ENCODE results near the gene CLK3. TPM values are rescaled to one million over a fixed set of nuclear protein-coding genes. Genes with fewer than 3 reads are reported as not detected.

The CLK3 gene
- total RNA-seq, 4 donors from 2014 or later = 46.8 to 105 (median 58.0) TPM

DNA sequence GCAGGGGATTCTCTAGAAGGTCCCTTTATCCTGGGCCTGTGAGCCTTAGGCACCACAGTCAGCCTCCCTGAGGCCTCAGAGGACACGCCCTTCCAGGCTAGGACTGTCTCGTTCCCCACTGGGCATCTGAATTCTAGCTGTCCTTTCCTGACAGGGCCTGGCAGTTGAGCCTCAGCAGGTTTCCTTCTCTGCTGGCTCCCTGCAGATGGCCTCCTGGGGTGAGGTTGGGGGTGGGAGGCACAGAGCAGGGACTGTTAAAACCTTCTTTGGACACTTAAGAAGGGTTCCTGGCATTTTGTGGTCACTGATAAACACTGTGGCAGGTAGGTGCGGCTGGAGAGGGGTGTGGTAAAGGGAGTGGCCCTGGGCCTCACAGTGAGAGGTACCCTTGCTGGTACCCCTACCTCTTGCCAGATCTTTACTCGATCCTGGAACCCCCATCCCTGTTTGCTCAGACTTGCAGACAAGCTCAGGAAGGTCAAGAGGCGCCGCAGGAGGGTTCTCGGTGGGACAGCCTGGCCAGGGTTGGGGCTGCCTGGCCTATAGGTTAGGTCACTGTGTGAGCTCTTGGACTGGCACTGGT, 8.5 kb downstream of the CLK3 start:
- H3K36me3 ChIP-seq = peaks cover 70 to 100% (median 92%) of the 10 kb centered on the region in 3 donors
- no peak for DNase-seq
- intact Hi-C loops (cut with DNase I) = loop anchor here (5.0 kb wide), 1 partner anchor 247 kb away; no protein-coding TSS in a partner anchor
- H3K4me3 ChIP-seq = no peak overlapping the region
- H3K4me1 ChIP-seq = peaks cover 10 to 29% (median 10%) of the 10 kb centered on the region in 3 donors
- H3K9me3 ChIP-seq = no peaks in the 10 kb centered on the region
- no peak overlapping the region for H3K27ac ChIP-seq
- TF ChIP-seq CTCF (IDR thresholded peaks at IDR 0.05) (no peak), POLR2A (IDR thresholded peaks at IDR 0.05) (no peak)
- WGBS, 2 donors = 80% methylated on average over 6 of the region's 7 CpGs; no CpG with 5 or more reads in 1 of the 2 donors
- H3K27me3 ChIP-seq = no peaks in the 10 kb centered on the region

DNA sequence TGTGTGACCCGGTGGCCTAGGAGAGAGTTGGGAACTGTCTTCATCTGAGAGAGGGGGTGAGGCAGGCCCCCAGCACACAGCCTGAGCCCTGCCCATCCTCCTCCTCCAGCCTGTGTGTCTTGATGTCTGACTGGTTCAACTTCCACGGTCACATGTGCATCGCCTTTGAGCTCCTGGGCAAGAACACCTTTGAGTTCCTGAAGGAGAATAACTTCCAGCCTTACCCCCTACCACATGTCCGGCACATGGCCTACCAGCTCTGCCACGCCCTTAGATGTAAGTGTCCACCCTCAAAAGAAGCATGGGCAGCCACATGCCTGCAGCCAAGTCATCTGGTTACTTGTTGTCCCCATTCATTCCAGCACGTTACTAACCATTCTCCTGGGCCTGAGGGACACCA, 10.1 kb downstream of the CLK3 start:
- WGBS, 2 donors = 67 to 78% methylated on average over 1 to 6 of the region's 6 CpGs
- H3K36me3 ChIP-seq = peaks cover 64 to 100% (median 96%) of the 10 kb centered on the region in 3 donors
- no peaks in the 10 kb centered on the region for H3K27me3 ChIP-seq
- no peak for DNase-seq
- H3K4me3 ChIP-seq = no peak overlapping the region
- peaks cover 8 to 15% (median 9%) of the 10 kb centered on the region in 3 donors for H3K4me1 ChIP-seq
- TF ChIP-seq CTCF (IDR thresholded peaks at IDR 0.05) (no peak), POLR2A (IDR thresholded peaks at IDR 0.05) (no peak)
- H3K27ac ChIP-seq = no peak overlapping the region
- H3K9me3 ChIP-seq = no peaks in the 10 kb centered on the region
- intact Hi-C loops (cut with DNase I) = no loop called here

- Histone ChIP-seq H3K27ac (no peak overlapping the region), H3K4me3 (no peak overlapping the region), H3K36me3 (peaks cover 60 to 100% (median 96%) of the 10 kb centered on the region in 3 donors), H3K27me3 (no peaks in the 10 kb centered on the region), H3K9me3 (no peaks in the 10 kb centered on the region), H3K4me1 (peaks cover 2 to 8% (median 2%) of the 10 kb centered on the region in 3 donors)
- 67 to 79% methylated on average over 1 to 5 of the region's 7 CpGs for WGBS, 2 donors
- TF ChIP-seq POLR2A (IDR thresholded peaks at IDR 0.05) = no peak
- no peak for TF ChIP-seq CTCF (IDR thresholded peaks at IDR 0.05)
- DNase-seq = no peak
- intact Hi-C loops (cut with DNase I) = no loop called here
These were observed 10.7 kb downstream of the CLK3 start for GRCh38 chr15:74626336-74626735.

GRCh38 chr15:74626752-74627692, 11.4 kb downstream of the CLK3 start:
- TF ChIP-seq CTCF (IDR thresholded peaks at IDR 0.05) (no peak), POLR2A (IDR thresholded peaks at IDR 0.05) (no peak)
- DNase-seq = no peak
- no peaks in the 10 kb centered on the region for H3K9me3 ChIP-seq
- intact Hi-C loops (cut with DNase I) = no loop called here
- H3K4me3 ChIP-seq = no peak overlapping the region
- WGBS, 2 donors = 77 to 83% methylated on average over 5 to 9 of the region's 10 CpGs
- no peak overlapping the region for H3K27ac ChIP-seq
- no peaks in the 10 kb centered on the region for H3K27me3 ChIP-seq
- peaks cover 58 to 100% (median 89%) of the 10 kb centered on the region in 3 donors for H3K36me3 ChIP-seq
- peaks cover 0 to 5% (median 0%) of the 10 kb centered on the region in 3 donors for H3K4me1 ChIP-seq

GRCh38 chr15:74627766-74628165, 12.1 kb downstream of the CLK3 start:
- Histone ChIP-seq H3K4me3 (no peak overlapping the region), H3K27me3 (no peaks in the 10 kb centered on the region), H3K9me3 (no peaks in the 10 kb centered on the region), H3K27ac (no peak overlapping the region), H3K36me3 (peaks cover 64 to 100% (median 88%) of the 10 kb centered on the region in 3 donors), H3K4me1 (peaks cover 0 to 5% (median 0%) of the 10 kb centered on the region in 3 donors)
- WGBS, 2 donors = 90 to 94% methylated on average over 2 to 3 of the region's 5 CpGs
- DNase-seq = no peak
- TF ChIP-seq POLR2A (IDR thresholded peaks at IDR 0.05) (no peak), CTCF (IDR thresholded peaks at IDR 0.05) (no peak)
- intact Hi-C loops (cut with DNase I) = no loop called here

Measured in esophagus squamous epithelium (tissue), 5 donors.